NCI-H345 treated with DMSO at 0.1 percent for 48 hours (cell line): ENCODE data around the gene PTCD2.

Experiments
- DNase-seq: peaks from one replicate; lab custom pipeline; 2025; ENCODE audit not compliant: unreplicated experiment; lab: John Stamatoyannopoulos, UW

Gene PTCD2

DNA sequence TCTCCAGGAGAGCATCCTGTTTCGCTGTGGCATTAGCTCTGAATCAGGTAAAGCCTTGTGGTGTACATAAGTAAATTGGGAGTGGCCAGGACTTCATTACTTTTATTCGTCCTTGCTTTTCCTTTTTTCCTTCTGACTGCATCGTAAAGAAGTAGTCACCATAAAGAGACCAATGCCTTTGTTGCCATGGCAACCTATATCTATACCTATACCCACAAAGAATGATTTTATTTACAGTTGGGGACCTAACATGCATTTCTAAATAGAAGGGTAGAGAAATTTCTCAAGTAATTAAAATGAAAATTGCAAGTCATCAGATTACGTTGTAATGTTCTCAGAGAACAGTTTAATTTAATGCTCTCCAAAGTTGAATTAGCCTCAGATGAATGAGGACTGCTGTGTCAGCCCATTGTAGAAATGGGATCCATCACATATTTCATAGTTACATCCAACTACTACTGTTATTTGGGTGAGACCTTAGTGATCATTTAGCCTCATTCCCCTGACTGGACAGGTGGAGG lies 18.6 kb downstream of the PTCD2 start:
- no peak for DNase-seq

DNA sequence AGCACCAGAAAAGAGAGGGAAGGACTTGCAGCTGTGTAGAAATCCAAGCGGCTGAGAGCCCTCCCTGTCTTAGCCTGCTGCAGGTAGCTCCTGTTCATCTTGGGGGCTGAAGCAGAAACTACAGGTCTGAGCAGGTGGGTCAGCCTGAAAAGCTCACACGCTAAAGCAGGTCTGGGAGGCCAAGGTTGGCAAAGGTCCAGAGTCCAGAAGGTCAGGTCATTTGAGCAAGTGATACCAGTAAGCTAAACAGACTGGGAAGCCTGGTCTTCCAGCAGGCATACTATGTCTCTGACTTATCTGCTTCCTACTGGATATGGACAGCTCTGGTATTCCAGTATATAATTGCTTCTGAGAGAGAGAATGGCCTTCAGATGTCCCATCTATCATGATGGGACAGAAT lies 26.2 kb downstream of the PTCD2 start:
- no peak for DNase-seq

DNA sequence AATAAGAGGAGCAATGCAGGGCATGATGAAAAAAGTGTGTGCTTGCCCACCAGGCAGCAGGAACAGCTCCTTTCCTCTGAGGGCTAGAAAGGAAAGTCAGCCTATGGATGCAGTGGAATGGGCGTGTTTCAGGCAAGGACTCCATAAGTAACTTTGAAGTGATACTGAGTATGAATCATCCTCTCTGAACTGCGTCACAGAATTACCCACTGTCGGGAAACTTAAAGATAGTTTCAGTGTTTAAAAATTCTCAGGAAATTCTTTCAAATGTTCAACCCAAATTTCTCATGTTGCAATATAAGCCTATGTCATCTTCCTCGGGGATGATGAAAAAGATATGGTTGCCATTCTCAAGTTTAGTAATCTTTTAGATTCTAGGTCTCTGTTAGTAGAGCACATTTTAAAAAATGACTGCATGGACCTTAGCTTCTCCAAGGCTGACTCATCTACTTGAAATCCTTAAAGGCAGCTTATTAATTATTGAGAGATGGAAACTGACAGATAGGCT lies 27.7 kb downstream of the PTCD2 start:
- no peak for DNase-seq

DNA sequence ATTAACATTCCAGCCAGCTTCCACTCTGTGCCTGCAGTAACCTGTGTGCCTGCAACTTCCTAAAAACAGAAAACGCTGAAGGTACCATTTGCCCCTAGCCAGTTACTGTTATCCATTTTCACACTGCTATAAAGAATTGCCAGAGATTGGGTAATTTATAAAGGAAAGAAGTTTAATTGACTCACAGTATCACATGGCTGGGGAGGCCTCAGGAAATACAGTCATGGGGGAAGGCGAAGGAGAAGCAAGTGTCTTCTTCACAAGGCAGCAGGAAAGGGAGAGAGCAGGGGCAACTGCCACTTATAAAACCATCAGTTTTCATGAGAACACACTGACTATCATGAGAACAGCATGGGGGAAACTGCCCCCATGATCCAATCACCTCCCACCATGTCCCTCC lies 31.2 kb downstream of the PTCD2 start:
- DNase-seq: no peak

DNA sequence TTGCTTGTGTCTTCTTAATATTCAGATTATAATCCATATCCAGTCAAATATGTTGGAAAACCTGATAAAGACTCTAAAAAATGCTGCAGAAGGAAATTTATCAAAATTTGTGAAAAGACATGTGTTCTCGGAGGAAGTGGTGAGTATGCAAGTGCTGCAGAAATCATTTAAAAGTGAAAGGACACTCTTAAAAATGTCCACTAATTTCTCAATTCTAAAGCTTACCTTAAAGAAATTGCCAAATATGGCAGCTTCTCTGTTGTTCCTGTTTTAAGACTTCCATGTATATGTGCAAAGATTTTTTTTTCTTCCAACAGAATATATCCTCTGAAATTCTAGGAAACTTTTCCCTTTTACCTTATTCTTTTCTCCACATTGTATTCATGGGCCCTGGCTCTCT lies 32.4 kb downstream of the PTCD2 start:
- no peak for DNase-seq

DNA sequence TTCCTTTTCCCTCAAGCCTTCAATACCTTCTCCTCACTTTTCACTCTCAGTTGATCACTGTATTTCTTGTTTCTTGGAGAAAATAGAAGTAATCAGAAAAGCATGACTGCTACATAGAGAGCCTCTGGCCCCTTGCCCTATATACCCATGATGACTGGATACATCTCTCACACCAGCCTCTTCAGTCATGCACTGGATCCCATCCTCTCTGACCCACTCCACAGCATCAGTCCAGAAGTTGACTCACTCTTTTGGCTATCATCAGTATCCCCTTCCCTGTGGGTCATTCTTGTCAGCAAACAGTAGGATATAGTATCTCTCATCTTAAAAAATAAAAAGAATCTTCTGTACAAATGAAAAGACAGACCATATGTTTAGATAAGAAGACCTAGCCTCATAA lies 32.9 kb downstream of the PTCD2 start:
- DNase-seq: no peak

DNA sequence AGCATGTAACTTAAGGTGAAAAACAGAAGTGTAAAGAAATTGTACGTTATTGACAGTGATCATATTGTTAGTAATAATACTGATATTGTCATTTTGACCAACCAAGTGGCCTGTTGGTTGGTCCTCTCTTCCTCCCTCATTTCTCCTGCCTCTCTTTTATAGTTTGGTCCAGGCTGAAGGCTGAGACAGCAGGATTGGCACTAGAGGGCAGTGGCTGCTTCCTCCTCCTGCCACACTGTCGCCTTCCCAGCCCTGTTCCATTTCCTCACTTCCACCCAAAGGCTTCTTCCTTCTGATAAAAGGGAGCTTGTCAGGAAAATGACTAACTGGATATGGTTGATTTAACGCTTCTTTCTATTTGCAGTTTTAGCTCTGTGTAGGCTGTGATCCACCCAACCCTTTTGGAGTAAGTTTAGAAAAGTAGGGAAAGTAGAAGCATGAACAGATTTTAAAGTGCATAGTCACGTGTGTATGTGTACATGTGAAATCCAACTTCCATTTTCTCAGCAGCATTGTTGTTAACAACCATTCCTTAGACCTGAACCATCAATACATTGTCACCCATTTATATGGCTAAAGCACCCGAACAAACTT lies 35.6 kb downstream of the PTCD2 start:
- DNase-seq: no peak

DNA sequence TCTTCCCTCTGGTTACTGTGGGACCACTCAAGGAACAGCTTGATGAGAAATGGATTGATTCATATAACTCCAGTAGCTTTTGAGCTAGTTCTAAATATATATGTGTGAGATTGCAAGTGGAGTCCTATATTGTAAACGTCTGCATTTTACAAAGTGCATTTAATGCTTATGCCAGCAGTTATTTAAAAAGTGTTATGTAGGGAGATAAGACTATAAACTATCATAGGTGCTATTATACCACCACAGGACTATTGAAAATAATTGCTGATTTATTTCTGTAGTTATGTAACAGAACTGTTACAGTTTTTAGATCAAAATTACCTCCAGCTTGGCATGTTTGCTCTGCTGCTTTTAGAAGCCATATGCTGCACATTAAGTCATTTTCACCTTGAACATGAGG lies 36.2 kb downstream of the PTCD2 start:
- no peak for DNase-seq

DNA sequence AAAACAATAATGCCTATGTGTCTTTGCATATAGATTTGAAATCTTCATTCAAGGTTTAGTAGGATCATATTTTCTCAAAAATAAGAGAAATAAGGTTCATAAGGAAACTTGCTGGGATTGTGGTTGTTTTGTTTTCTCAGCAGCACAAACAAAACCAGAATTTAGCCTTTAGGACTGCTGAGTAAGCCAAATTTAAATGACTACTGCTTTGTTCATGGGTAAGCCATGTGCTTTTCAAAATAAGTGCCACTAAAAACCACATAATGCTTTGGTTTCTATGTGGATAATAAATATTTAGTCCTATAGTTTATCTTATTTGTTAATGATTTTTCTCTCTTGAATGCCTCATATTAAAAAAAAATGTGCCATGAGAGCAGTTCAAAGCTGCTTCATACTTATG lies 38.8 kb downstream of the PTCD2 start:
- DNase-seq: no peak

DNA sequence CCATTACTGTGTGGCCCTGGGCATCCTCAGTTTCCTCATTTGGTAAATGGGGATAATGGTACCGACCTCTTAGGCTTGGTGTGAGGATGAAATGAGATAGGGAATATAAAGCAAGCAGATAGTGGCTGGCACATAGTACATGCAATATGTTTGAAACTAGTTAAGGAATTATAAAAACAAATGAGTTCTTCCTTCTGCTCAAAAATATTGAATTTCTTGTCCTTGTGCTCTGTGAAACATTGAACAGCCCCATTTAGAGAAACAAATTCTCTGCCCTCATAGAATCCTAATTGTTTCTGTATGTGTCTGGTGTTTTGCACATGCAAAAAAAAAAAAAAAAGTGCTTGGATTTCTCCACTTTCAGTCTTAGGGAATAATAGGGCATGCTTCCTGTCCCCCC lies 39.7 kb downstream of the PTCD2 start:
- DNase-seq: no peak

DNA sequence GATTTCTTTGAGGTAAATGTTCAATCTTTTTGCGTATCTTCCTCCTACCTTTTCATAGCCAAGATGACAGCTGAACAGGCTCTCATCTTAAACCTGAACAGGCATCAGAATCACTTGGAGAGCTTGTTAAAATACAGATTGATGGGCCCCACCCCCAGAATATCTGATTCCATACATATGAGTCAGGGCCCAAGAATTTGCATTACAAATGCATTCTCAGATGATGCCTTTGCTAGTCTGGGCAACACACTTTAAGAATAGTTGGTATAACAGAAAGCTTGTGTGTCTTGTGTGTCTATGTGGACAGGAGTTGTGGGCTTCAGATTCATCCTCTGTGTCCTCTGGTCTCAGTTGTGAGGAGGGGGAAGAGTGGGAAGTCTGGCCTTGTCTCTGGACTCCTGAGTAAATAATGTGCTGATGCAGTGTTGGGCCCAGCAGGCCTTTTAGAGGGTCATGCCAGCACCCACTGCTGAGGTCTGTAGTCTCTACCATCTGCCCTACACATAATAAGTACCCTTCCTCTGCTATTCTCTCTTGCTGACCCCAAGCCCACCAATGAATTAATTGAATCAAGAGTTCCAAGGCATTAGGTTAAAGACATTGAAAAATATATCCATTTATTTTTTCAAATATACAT lies 43.1 kb downstream of the PTCD2 start:
- DNase-seq: no peak

DNA sequence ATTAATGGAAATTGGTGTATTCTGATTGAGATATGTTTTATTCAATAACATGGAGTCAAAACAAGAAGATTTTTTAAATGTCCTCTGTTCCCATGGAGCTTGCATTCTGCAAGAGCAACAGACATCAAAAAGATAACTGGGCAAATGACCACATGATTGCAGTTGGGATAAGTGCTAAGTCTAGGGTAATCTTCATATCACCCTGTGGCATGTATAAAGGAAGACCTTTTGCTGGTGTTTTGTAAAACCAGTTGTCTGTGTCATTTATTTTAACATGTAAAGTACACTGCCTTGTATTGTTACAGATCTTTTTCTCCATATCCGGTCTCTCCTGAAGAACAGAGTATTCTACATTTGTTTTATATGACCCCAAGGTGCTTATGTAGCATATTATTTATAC lies 44.0 kb downstream of the PTCD2 start:
- DNase-seq: no peak

DNA sequence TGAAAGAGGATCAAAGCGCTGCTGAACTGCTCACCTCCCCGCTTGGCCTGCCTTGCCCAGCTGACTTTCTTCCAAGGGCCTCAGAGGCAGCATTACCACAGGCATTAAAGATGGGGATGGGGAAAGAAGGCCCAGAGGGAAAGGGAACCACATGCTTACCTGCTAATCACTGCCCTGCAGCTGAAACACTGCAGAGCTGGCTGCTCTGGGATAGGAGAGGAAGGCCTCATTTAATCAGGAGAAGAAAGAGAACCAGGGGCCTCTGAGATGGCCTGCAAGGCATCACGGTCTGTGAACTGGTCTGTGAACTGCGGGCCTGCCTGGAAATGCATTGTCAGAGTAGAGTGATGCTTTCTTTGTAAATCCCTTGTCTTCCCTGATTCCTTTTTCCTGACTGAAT lies 44.8 kb downstream of the PTCD2 start:
- DNase-seq: no peak

DNA sequence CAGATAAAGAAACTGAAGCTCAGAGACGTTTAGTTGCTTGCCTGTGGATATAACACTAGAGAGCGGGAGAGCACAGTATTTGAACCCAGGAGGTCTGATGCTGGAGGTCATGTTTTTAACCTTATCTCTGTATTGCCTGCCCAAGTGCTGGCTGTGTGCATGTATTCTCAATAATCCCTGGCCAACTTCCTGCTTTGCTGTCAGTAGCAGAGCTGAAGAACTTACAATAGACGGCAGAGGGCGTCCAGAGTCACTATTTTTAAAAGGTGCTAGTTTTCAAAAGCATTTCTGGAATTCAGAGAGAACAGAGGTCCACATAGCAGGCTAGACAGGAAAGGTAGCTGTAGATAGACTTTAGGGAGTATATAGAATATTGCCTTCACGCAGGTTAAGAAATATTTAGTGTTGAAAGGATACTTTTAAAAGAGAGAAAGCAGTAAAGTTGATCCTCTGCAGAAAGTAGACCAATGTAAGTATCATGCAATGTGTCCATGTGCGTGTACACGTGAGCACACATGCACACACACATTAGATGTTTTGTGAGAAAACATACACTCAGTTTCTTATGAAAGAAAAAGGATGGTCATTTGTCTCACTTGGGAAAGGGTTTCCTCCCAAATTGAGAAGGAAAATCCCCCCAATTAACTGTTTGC lies 46.3 kb downstream of the PTCD2 start:
- DNase-seq: no peak

DNA sequence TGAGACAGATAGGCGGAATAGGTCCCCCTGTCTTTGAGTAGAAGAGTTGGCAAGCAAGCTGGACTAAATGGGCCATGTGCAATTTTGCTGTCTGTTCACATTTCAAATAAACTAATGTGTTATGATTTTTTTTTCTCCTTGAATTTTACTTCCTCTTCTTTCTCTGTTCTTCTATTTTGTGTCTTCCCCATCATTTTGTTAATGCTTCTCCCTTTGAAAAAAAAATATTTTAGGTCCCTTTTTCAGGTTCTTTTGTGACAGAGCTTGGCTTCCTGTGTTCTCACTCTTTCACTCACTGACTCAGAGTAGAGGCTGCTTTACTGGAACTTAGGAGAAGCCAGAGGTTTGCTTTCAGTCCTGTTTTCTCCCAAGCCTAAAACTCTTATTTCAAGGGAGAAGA lies 48.1 kb downstream of the PTCD2 start:
- DNase-seq: no peak

DNA sequence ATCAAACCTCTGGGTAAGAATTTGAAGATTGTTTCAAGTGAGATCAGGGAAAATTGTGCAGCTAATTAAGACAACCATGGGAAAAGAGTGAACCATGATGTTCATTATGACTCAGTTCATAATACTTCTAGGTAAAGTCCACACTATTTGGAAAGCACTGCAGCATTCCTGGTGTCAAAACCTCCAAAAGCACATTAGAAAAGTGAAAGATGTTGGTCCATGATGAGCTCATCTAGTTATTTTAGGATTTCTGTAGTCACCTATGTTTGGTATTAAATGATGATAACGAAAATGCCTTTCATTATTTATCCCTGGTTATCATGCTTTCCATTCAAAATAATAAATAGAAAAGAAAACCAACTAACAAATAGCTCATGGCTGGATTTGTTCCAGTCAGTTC lies 49.1 kb downstream of the PTCD2 start:
- no peak for DNase-seq

DNA sequence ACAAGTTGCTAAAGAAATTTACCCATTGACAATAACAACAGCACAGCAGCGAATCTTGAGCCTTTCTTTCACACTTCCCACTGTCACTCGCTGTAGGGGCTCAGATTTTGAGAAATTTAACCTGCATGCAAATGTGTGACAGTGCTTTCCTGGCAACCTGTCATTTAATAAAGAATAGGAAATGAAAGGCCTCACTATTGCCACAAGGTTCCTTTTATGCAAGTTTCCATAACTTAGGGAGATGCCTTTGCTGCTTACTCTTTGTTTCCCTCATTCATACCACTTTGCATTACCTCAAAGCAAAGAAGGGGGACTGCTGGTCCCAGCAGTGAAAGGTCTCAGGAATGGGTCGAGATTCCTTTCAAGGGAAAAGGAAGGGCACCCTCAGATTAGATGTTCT lies 49.5 kb downstream of the PTCD2 start:
- no peak for DNase-seq

DNA sequence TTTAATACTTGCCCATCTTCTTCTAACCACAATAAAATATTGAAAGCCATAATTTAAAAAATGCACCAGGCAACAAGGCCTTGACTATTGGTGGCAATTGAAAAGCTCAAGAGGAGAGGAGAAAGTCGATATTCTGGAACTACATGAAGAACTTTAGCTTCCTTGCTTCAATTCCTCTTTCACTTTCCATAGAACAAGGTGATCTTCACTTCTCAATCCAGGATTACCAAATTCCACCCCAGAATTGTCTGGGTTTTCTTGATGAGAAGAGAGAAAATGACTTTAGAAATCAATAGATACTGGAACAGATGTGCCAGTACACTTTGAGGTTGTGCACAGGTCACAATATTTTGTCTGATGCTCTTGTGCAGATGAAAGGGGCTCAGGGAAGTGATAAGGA lies 52.2 kb downstream of the PTCD2 start:
- no peak for DNase-seq

DNA sequence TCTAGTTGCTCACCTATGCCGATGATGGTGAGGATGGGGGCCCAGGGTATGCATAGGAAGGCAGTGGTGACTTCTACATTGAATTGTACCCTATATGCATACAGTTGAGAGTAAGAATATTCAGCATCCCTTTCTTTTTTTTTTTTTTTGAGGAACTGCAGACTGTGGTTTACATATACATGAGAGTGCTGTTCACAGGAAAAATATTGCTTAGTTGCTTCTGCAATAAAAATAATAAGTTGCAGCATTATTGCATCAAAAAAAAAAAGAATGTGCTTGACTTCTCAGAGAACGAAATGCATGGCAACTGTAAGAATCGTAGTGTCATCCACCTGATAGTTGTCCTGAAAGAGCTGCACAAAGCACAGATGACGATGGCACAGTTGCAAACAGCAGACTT lies 52.8 kb downstream of the PTCD2 start:
- no peak for DNase-seq

DNA sequence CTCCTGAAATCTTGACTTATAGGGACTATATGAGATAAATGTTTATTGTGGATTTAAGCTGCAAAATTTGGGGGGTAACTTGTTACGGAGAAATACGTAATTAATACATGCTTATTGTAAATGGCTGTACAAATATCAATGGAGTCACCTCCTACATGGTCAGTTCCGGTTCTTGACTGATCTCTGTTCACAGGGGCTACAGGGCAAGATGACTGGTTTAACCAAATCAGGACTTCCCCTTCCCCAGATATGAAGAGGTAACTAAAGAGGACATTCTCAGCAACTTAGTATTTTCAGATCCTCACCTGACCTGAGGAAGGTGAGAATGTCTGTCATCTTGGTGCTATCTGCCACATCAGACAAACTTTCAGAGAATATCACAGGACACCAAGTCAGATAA lies 54.7 kb downstream of the PTCD2 start:
- DNase-seq: no peak

DNA sequence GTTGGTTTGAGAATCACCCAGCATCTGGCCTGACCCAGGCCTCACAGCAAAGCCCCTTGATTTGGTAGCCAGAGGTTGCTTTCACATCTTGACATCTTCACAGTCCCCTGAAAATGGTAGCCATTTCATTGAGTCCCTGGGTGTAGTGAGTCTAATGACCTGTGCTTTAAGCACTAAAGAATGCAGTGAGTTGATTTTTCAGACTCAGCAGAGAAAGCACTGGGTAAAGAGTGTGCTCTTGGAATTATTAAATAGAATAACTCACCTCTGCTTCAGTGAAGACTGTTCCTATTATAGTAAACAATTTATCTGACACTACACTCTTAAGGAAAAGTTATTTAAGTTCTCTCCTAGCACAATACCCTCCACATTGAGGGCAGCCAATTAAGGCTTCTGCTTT lies 56.2 kb downstream of the PTCD2 start:
- no peak for DNase-seq

DNA sequence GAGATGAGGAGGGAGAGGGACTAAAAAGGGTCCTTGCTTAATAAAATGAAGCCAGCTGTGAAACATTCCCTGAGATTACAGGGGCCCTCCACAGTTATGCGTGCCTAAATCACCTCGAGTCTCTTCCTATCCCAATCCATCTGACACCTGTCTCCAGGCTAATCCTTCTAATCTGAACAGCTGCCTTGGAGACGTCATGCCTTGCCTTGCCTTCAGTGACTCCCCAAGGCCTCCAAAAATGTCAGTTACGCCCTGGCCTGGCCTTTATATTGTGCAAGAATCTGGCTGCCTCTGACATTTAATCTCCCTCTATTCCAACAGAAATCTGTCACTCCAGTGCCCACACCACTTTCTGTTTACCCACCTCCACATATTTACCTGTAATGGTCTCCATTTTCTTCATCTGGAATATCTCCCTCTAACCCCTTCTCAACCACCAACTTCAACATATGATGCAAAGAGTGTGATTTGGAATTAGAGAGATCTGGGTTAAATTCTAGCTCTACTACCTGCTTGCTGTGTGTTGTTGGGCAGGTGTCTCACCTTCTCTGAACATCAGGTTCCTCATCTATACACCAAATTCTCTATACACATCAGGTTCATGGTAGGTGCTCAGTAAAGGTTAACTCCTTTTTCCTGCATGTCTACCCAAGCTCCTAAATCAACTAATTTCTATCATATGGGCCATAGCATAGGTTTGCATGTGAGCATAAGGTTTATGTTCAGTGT lies 57.9 kb downstream of the PTCD2 start:
- no peak for DNase-seq
